ENCODE measurements around the gene CSNK2A3.

DNA sequence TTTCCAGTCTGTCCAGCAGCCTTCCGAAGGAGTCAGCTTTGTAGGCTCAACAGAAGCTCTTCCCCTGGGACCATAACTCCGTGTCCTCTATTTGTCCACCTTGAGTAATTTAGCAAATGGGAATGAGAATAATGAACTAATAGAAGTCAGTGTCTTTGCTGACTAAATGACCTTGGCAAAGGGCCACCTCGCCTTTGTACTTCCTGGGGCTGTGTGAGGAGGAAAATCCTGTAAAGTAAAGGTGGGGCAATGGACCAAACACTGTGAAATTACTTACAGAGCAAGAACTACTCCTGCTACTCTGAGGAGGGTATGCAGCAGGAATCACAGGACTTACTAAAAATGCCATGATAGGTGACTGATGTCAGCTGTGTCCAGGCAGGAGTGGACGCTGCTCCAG lies 36.2 kb upstream of the CSNK2A3 start:
- TF ChIP-seq, protein P1, sequence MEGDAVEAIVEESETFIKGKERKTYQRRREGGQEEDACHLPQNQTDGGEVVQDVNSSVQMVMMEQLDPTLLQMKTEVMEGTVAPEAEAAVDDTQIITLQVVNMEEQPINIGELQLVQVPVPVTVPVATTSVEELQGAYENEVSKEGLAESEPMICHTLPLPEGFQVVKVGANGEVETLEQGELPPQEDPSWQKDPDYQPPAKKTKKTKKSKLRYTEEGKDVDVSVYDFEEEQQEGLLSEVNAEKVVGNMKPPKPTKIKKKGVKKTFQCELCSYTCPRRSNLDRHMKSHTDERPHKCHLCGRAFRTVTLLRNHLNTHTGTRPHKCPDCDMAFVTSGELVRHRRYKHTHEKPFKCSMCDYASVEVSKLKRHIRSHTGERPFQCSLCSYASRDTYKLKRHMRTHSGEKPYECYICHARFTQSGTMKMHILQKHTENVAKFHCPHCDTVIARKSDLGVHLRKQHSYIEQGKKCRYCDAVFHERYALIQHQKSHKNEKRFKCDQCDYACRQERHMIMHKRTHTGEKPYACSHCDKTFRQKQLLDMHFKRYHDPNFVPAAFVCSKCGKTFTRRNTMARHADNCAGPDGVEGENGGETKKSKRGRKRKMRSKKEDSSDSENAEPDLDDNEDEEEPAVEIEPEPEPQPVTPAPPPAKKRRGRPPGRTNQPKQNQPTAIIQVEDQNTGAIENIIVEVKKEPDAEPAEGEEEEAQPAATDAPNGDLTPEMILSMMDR (IDR thresholded peaks at IDR 0.05), result no peak
- TF ChIP-seq POLR2A (IDR thresholded peaks at IDR 0.05), result no peak

Data from ovary (tissue), 3 donors.